Measurements from ENCODE around the gene SCFD2.

DNA sequence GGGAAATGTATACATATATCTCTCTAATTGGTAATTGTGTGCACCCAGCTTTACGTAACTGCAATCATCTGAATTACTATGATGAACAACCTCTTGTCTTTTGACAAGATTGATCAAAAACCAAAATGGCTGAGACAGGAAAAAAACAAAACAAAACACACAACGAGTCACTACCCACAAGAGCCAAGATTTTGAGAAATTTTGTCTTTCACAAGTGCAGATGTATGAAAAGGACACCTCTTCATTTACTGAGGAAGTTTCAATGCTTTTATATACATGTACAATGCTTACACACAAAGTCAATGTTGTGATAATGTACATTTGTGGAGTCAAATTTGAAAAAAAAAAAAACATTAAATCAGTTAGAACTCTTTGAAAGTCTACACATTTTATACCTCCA is 224.6 kb downstream of the SCFD2 start:
- TF ChIP-seq YY1 (IDR thresholded peaks at IDR 0.05; ENCODE audit: insufficient read depth, insufficient read length) (no peak), SUZ12 (IDR thresholded peaks at IDR 0.05; ENCODE audit: extremely low read depth, insufficient read depth, insufficient read length) (no peak), ZNF274 (IDR thresholded peaks at IDR 0.05; ENCODE audit: low read depth, low read length) (no peak)
